Esophagus muscularis mucosa (tissue), 3 donors: ENCODE results near the gene SPSB4.

Source experiments
- POLR2A ChIP-seq: fragments of 450-650 bp; IDR thresholded peaks from one replicate; pipeline ENCODE4 v1.6.1; 2017; ENCODE audit warnings: antibody characterized with exemption, moderate library complexity, mild to moderate bottlenecking, low read depth
- TF ChIP-seq, protein P1 (sequence below), 3 experiments: fragments of 200-600 bp in 2 of 3; fragments of 450-650 bp in 1 of 3; sonication (generic) in 2 of 3; IDR thresholded peaks; one replicate each; pipeline ENCODE4 v1.5.1; 2017 to 2019; ENCODE audit warnings: antibody characterized with exemption in 3 of 3, mild to moderate bottlenecking in 2 of 3, moderate library complexity in 1 of 3

DNA sequence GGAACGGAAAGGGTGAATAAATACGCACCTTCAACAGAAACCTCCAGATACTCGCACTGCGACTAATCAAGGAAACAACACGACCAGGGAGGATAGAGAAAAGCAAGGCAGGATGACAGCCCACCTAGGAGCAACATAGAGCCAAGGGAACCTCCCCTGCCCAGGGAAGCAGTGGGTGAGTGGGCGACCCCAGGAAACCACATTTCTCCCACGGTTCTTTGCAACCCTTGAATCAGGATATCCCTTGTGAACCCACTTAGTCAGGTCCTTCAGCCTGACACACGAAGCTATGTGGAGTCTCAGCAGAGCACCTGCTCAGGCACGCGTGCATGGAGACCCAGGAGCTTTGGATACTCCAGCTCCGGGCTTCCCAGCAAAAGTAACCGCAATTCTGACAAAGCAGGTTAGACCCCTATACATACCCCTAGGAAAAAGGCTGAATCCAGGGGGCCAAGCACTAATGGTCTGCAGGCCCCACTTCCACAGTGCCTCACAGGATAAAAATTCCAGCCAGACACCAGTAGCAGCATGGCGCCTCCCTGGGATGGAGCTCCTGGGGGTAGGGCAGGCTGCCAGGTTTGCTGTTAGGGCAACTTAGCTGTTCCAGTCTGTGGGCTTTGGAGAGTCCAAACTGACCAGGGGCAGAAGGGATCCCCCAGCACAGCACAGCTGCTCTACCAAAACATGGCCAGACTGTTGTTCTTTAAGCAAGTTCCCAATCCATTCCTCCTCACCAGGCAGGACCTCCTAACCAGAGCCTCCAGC is 142.1 kb downstream of the SPSB4 start:
- TF ChIP-seq, protein P1, sequence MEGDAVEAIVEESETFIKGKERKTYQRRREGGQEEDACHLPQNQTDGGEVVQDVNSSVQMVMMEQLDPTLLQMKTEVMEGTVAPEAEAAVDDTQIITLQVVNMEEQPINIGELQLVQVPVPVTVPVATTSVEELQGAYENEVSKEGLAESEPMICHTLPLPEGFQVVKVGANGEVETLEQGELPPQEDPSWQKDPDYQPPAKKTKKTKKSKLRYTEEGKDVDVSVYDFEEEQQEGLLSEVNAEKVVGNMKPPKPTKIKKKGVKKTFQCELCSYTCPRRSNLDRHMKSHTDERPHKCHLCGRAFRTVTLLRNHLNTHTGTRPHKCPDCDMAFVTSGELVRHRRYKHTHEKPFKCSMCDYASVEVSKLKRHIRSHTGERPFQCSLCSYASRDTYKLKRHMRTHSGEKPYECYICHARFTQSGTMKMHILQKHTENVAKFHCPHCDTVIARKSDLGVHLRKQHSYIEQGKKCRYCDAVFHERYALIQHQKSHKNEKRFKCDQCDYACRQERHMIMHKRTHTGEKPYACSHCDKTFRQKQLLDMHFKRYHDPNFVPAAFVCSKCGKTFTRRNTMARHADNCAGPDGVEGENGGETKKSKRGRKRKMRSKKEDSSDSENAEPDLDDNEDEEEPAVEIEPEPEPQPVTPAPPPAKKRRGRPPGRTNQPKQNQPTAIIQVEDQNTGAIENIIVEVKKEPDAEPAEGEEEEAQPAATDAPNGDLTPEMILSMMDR (IDR thresholded peaks at IDR 0.05) = no peak
- no peak for TF ChIP-seq POLR2A
